LNCaP clone FGC (cell line): ENCODE data around the gene RABEP1.

Experiments used
- DNase-seq: peaks from one replicate; pipeline ENCODE4 v3.0.0-alpha.2; 2011; ENCODE audit warnings: low read depth
- H3K4me3 ChIP-seq: 2 replicates; pipeline ENCODE4 v1.5.1; 2011; ENCODE audit warnings: mild to moderate bottlenecking, low read depth, low read length, control low read depth
- TF ChIP-seq, protein P1 (sequence below): IDR thresholded peaks from 2 replicates; pipeline ENCODE4 v1.5.1; 2012; ENCODE audit warnings: mild to moderate bottlenecking; ENCODE audit not compliant: control insufficient read depth, insufficient read depth; ENCODE audit errors: extremely low read depth

Gene RABEP1

DNA sequence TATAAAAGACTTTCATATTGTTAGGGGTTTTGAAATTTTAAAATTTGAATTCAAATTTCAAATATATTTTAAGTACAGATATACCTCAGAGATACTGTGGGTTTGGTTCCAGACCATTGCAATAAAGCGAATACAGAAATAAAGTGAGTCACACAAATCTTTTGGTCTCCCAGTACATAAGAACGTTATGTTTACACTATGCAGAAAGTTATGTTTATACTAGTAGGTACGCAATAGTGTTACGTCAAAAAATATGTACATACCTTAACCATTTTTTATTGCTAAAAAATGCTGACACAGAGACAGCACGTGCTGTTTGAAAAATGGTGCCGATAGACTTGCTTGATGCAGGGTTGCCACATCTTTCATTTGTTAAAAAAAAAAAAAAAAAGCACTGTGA lies 117.7 kb downstream of the RABEP1 start:
- TF ChIP-seq, protein P1, sequence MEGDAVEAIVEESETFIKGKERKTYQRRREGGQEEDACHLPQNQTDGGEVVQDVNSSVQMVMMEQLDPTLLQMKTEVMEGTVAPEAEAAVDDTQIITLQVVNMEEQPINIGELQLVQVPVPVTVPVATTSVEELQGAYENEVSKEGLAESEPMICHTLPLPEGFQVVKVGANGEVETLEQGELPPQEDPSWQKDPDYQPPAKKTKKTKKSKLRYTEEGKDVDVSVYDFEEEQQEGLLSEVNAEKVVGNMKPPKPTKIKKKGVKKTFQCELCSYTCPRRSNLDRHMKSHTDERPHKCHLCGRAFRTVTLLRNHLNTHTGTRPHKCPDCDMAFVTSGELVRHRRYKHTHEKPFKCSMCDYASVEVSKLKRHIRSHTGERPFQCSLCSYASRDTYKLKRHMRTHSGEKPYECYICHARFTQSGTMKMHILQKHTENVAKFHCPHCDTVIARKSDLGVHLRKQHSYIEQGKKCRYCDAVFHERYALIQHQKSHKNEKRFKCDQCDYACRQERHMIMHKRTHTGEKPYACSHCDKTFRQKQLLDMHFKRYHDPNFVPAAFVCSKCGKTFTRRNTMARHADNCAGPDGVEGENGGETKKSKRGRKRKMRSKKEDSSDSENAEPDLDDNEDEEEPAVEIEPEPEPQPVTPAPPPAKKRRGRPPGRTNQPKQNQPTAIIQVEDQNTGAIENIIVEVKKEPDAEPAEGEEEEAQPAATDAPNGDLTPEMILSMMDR: no peak
- DNase-seq: no peak
- no peak overlapping the region for H3K4me3 ChIP-seq

DNA sequence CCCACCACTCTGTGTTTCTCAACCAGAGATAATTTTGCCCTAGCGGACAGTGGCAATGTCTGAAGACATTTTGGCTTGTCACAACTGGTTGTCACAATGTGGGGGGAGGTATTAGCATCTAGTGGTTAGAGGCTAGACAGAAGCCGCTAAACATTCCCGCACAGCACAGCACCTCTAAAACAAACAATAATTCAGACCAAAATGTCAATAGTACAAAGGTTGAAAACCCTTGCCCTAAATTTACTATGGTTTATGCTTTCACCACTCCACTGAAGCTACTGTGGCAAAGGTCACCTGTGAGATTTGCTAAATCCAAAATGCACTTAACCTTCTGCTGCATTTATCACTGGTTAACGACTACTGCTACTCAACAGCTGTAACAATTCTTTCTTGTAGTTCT lies 123.3 kb downstream of the RABEP1 start:
- H3K4me3 ChIP-seq: no peak overlapping the region
- TF ChIP-seq, protein P1: no peak
- no peak for DNase-seq

DNA sequence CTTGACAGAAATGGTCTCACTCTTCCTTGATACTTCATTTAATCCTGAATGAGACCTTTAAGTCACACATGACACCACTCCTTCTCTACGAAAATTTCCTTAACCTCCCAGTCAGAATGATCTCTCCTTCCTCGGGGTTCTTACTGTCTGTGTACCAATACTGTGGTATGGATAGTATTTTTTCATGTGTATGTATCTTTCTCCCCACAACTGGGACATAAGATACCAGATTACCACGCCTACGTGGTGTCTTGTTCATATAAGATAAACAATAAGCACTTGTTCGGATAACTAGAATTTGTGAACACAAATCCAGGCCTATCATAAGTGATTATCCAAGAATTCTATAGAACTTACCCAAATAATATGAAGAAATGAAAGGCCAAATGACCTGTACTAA lies 126.1 kb downstream of the RABEP1 start:
- H3K4me3 ChIP-seq: no peak overlapping the region
- TF ChIP-seq, protein P1: no peak
- no peak for DNase-seq

DNA sequence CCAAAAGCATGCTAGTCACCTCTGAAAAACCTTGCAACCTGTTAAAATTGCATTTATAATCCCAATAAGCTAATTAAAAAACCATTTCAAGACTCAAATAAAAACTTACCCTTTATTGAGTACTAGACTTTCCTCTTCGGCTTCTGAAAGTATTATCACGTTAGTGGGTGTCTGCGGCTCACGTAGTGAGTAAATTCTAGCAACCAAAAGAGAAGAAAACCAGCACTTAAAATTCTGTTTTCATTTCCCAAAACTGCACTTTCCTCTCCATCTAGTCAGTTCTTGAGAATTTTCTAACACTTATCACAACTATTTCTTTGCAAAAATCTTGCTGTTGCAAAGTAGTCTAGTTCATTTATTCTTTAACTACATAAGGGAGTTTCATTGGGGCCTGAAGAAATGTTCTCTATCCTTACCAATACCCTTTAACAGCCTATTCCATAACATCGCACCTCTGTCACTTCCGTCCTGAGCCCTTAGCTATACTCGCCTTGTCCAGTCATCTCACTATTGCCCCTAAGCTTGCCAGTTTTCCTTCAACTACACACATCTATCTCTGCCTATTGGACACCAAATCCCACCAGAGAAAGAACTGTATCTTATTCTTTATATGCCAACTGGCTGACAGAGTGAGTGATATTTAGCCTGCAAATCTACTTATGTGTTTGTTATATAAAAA lies 128.6 kb downstream of the RABEP1 start:
- TF ChIP-seq, protein P1: no peak
- DNase-seq: no peak
- no peak overlapping the region for H3K4me3 ChIP-seq

DNA sequence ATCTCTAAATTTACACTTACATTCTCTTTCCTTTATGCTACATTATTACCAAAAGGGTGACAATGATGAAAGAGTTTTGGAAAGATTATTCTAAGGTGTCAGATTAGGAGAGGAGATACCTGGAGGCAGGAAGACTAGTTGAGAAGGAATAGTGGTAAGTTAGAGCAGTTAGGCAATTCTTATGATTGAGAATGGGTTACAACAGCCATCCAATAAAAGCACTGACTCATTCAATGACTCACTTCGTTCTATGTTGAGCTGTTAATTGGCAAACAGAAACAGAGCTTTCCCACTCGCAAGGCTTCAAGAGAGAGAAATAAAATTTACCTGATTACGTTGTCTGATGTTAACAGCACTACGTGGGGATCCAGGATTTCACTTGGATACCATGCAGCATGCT lies 131.6 kb downstream of the RABEP1 start:
- DNase-seq: no peak
- no peak overlapping the region for H3K4me3 ChIP-seq
- TF ChIP-seq, protein P1: no peak

DNA sequence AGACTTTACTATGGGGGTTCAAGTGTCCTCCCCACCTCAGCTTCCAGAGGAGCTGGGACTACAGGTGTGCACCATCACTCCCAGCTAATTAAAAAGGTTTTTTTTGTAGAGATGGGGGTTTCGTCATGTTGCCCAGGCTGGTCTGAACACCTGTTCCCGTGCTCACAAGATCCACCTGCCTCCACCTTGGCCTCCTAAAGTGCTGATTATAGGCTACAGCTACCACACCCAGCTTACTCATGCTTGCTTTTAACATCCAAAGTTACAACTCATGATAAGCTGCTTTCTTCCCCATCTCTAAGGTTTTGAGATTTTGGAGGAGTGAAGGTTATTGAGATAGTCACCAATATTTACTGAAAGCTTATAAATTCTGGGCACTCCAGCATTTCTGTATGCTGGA lies 134.8 kb downstream of the RABEP1 start:
- TF ChIP-seq, protein P1: no peak
- DNase-seq: no peak
- no peak overlapping the region for H3K4me3 ChIP-seq

DNA sequence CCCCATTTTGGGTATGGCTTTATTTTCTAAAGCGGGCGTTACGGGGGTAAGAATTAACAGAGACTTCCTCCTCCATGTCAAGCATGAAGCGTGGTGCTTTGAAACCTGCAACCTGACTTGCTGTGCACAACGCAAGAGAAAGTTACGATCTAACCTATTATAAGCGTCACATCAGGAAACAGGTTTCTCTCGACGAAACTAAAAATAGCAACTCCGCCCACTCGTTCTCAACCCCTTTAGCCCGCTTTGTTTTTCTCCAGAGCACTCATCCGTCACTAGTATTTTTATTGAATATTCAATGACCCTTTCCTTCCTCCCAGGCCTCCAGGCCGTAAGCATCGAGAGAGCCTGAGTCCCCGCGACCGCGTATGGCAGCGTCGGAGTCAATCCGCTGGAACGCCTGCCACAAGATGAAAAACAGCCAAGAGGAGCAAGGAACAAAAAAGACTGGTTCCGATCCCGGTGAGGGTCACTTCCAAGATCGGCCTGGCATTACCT lies 136.8 kb downstream of the RABEP1 start:
- peak; percentile 50 for DNase-seq
- TF ChIP-seq, protein P1: no peak
- peak overlapping the region; percentile 93 for H3K4me3 ChIP-seq
